Skeletal muscle satellite cell (primary cell): ENCODE data around the gene SCAMP1. TPM values are rescaled to one million over a fixed set of nuclear protein-coding genes. Genes with fewer than 3 reads are reported as not detected.

Source experiments
- H3K27me3 ChIP-seq: 2 replicates; pipeline ENCODE4 v1.7.0; 2013; ENCODE audit warnings: low read length; ENCODE audit not compliant: control insufficient read depth, insufficient read depth
- H3K36me3 ChIP-seq: 2 replicates; pipeline ENCODE4 v1.7.0; 2013; ENCODE audit warnings: mild to moderate bottlenecking, control low read depth, low read length; ENCODE audit not compliant: insufficient read depth
- H3K4me1 ChIP-seq: 2 replicates; pipeline ENCODE4 v1.7.0; 2013; ENCODE audit warnings: low read length; ENCODE audit not compliant: control insufficient read depth, insufficient read depth
- H3K4me2 ChIP-seq: 2 replicates; pipeline ENCODE4 v1.7.0; 2013; ENCODE audit warnings: mild to moderate bottlenecking, low read length
- H3K4me3 ChIP-seq: 2 replicates; pipeline ENCODE4 v1.7.0; 2013; ENCODE audit warnings: low read length
- H3K9ac ChIP-seq: 2 replicates; pipeline ENCODE4 v1.7.0; 2013; ENCODE audit warnings: mild to moderate bottlenecking, low read depth, low read length, moderate library complexity
- H3K9me3 ChIP-seq: replicated peaks from 2 replicates; pipeline ENCODE4 v1.7.0; 2013; ENCODE audit warnings: mild to moderate bottlenecking, control low read depth, low read length
- total RNA-seq: library from RNA; depleted of rRNA; stranded (reverse); fragments of >200 nt; gene quantifications from 2 replicates; pipeline ENCODE4 v1.2.3, GENCODE V29; 2012; rRNA removed

The SCAMP1 gene
- 45.4 and 45.9 TPM in 2 replicates for total RNA-seq

GRCh38 chr5:78359831-78360673, at the start of gene SCAMP1:
Gene SCAMP1 (plus strand): TSS chr5:78360617. CDS start chr5:78360672, 55 bp downstream.
- peak within 1 kb of the TSS; percentile 87 for H3K4me2 ChIP-seq
- H3K9me3 ChIP-seq, result no peaks in the 10 kb centered on the region
- H3K27me3 ChIP-seq, result no peaks in the 10 kb centered on the region
- H3K36me3 ChIP-seq, result no peaks in the 10 kb centered on the region
- peak within 1 kb of the TSS; percentile 93 for H3K9ac ChIP-seq
- H3K4me1 ChIP-seq, result peaks cover 16% of the 10 kb centered on the region
- peak within 1 kb of the TSS; percentile 95 for H3K4me3 ChIP-seq

GRCh38 chr5:78317515-78317914, 42.9 kb upstream of the SCAMP1 start:
- no peaks in the 10 kb centered on the region for H3K4me1 ChIP-seq
- no peak overlapping the region for H3K9ac ChIP-seq
- no peak overlapping the region for H3K4me2 ChIP-seq
- no peak overlapping the region for H3K4me3 ChIP-seq
- no peaks in the 10 kb centered on the region for H3K36me3 ChIP-seq
- H3K27me3 ChIP-seq, result peaks cover 8% of the 10 kb centered on the region
- no peaks in the 10 kb centered on the region for H3K9me3 ChIP-seq

- H3K9ac ChIP-seq, result no peak overlapping the region
- no peaks in the 10 kb centered on the region for H3K9me3 ChIP-seq
- H3K4me2 ChIP-seq, result no peak overlapping the region
- H3K4me3 ChIP-seq, result no peak overlapping the region
- H3K36me3 ChIP-seq, result no peaks in the 10 kb centered on the region
- no peaks in the 10 kb centered on the region for H3K4me1 ChIP-seq
- H3K27me3 ChIP-seq, result peaks cover 8% of the 10 kb centered on the region
Observed at GRCh38 chr5:78318337-78318736, 42.1 kb upstream of the SCAMP1 start.

GRCh38 chr5:78320401-78320800, 40.0 kb upstream of the SCAMP1 start:
- no peaks in the 10 kb centered on the region for H3K4me1 ChIP-seq
- no peak overlapping the region for H3K4me3 ChIP-seq
- H3K36me3 ChIP-seq, result no peaks in the 10 kb centered on the region
- H3K4me2 ChIP-seq, result no peak overlapping the region
- H3K9me3 ChIP-seq, result no peaks in the 10 kb centered on the region
- peaks cover under 1% of the 10 kb centered on the region for H3K27me3 ChIP-seq
- no peak overlapping the region for H3K9ac ChIP-seq

- no peaks in the 10 kb centered on the region for H3K9me3 ChIP-seq
- H3K4me1 ChIP-seq, result peaks cover under 1% of the 10 kb centered on the region
Observed at GRCh38 chr5:78323241-78323640, 37.2 kb upstream of the SCAMP1 start.

GRCh38 chr5:78326930-78327329, 33.5 kb upstream of the SCAMP1 start:
- H3K4me3 ChIP-seq, result no peak overlapping the region
- no peaks in the 10 kb centered on the region for H3K9me3 ChIP-seq
- H3K9ac ChIP-seq, result no peak overlapping the region
- peaks cover 9% of the 10 kb centered on the region for H3K4me1 ChIP-seq
- H3K4me2 ChIP-seq, result no peak overlapping the region
- H3K36me3 ChIP-seq, result no peaks in the 10 kb centered on the region
- H3K27me3 ChIP-seq, result peaks cover 2% of the 10 kb centered on the region

More at GRCh38 chr5:78323241-78323640, 37.2 kb upstream of the SCAMP1 start:
- no peak overlapping the region for H3K9ac ChIP-seq
- H3K4me2 ChIP-seq, result no peak overlapping the region
- peaks cover 2% of the 10 kb centered on the region for H3K27me3 ChIP-seq
- H3K4me3 ChIP-seq, result no peak overlapping the region
- H3K36me3 ChIP-seq, result no peaks in the 10 kb centered on the region

GRCh38 chr5:78327761-78328510, 32.5 kb upstream of the SCAMP1 start:
- Histone ChIP-seq H3K36me3 (no peaks in the 10 kb centered on the region), H3K4me1 (peaks cover 9% of the 10 kb centered on the region), H3K4me2 (no peak overlapping the region), H3K9ac (no peak overlapping the region), H3K27me3 (peaks cover 2% of the 10 kb centered on the region), H3K4me3 (no peak overlapping the region), H3K9me3 (no peaks in the 10 kb centered on the region)

GRCh38 chr5:78328585-78329173, 31.7 kb upstream of the SCAMP1 start:
- H3K9ac ChIP-seq, result no peak overlapping the region

GRCh38 chr5:78331523-78332080, 28.8 kb upstream of the SCAMP1 start:
- H3K4me1 ChIP-seq, result peaks cover 9% of the 10 kb centered on the region
- peaks cover 2% of the 10 kb centered on the region for H3K27me3 ChIP-seq
- H3K9me3 ChIP-seq, result no peaks in the 10 kb centered on the region
- H3K4me2 ChIP-seq, result no peak overlapping the region
- H3K4me3 ChIP-seq, result no peak overlapping the region
- no peaks in the 10 kb centered on the region for H3K36me3 ChIP-seq
- H3K9ac ChIP-seq, result no peak overlapping the region

More at GRCh38 chr5:78328585-78329173, 31.7 kb upstream of the SCAMP1 start:
- Histone ChIP-seq H3K36me3 (no peaks in the 10 kb centered on the region), H3K9me3 (no peaks in the 10 kb centered on the region), H3K4me3 (no peak overlapping the region), H3K4me2 (no peak overlapping the region), H3K27me3 (peaks cover 2% of the 10 kb centered on the region), H3K4me1 (peaks cover 9% of the 10 kb centered on the region)

GRCh38 chr5:78334811-78335210, 25.6 kb upstream of the SCAMP1 start:
- H3K36me3 ChIP-seq, result no peaks in the 10 kb centered on the region
- H3K9ac ChIP-seq, result no peak overlapping the region
- H3K9me3 ChIP-seq, result peaks cover 7% of the 10 kb centered on the region
- no peak overlapping the region for H3K4me3 ChIP-seq
- H3K4me2 ChIP-seq, result no peak overlapping the region
- no peaks in the 10 kb centered on the region for H3K27me3 ChIP-seq
- H3K4me1 ChIP-seq, result no peaks in the 10 kb centered on the region

- no peak overlapping the region for H3K9ac ChIP-seq
- H3K27me3 ChIP-seq, result no peaks in the 10 kb centered on the region
- no peak overlapping the region for H3K4me3 ChIP-seq
- no peak overlapping the region for H3K4me2 ChIP-seq
- H3K4me1 ChIP-seq, result no peaks in the 10 kb centered on the region
- H3K36me3 ChIP-seq, result no peaks in the 10 kb centered on the region
- peaks cover 7% of the 10 kb centered on the region for H3K9me3 ChIP-seq
Observed at GRCh38 chr5:78335976-78336375, 24.4 kb upstream of the SCAMP1 start.
